HG03280 (cell line): Measurements from ENCODE around the gene EIF4G3.
"Not testable (repeated sequence)": the region's sequence is repeated elsewhere in the genome, so short reads cannot be mapped to it uniquely, and the experiment has no call there.

Source experiments
- ATAC-seq: cut with Tn5 transposase; IDR thresholded peaks from one replicate; pipeline ENCODE4 v1.9.1; 2021; ENCODE audit warnings: mild to moderate bottlenecking, moderate library complexity; ENCODE audit not compliant: unreplicated experiment

Gene EIF4G3, protein sequence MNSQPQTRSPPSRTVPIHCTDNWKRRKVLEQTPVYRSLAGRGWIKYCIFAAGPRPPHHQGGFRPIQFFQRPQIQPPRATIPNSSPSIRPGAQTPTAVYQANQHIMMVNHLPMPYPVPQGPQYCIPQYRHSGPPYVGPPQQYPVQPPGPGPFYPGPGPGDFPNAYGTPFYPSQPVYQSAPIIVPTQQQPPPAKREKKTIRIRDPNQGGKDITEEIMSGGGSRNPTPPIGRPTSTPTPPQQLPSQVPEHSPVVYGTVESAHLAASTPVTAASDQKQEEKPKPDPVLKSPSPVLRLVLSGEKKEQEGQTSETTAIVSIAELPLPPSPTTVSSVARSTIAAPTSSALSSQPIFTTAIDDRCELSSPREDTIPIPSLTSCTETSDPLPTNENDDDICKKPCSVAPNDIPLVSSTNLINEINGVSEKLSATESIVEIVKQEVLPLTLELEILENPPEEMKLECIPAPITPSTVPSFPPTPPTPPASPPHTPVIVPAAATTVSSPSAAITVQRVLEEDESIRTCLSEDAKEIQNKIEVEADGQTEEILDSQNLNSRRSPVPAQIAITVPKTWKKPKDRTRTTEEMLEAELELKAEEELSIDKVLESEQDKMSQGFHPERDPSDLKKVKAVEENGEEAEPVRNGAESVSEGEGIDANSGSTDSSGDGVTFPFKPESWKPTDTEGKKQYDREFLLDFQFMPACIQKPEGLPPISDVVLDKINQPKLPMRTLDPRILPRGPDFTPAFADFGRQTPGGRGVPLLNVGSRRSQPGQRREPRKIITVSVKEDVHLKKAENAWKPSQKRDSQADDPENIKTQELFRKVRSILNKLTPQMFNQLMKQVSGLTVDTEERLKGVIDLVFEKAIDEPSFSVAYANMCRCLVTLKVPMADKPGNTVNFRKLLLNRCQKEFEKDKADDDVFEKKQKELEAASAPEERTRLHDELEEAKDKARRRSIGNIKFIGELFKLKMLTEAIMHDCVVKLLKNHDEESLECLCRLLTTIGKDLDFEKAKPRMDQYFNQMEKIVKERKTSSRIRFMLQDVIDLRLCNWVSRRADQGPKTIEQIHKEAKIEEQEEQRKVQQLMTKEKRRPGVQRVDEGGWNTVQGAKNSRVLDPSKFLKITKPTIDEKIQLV (N-terminal part only)

DNA sequence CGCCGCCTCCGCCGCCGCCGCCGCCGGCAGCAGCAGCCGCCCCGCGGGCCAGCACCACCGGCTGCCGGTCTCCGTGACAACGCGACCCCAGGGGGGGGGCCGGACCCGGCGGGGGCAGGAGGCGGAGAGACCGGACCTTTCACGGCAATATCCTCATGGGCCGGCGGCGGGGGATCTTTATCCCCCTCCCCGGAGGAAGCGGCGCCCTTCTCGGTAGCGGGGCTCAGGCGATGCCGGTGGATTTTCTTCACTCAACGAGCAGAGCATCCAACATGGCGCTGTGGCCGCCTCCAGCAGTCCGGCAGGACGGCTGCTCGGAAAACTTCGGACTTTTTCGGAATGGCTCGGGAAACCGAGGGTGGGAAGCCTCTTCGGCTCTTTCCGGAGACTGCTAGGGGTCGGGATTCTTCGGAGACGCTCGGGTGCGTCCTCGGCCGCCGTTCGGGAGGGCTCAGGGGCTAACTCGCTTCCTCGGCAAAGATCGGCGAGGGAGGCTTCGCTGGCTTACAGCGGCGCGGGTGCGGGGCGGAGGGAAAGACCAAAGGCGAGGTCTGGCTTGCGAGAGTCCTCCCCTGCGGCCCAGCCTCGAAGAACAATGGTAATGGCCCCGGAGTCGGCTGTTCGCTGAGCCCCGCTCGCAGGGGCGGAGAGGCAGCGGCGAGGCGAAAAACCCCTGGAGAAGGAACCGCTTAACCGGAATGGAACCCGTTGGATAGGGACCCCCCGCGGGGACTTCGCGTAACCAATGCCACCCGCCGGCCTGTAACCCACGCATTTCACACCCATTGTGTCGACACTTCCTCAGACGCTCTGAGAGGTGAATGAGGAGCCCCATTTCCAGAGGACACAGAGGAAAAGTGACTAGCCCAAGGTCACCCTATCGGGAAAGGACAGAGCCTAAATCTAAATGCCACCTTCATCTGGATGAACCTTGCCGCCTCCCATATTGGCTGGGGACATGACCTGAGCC, at the start of gene EIF4G3:
TSS of gene EIF4G3 (minus strand) at position 312 of the 970 bp plus-strand sequence. CDS start 174,155 bp downstream, outside the sequence.
- ATAC-seq = peak; percentile 86

DNA sequence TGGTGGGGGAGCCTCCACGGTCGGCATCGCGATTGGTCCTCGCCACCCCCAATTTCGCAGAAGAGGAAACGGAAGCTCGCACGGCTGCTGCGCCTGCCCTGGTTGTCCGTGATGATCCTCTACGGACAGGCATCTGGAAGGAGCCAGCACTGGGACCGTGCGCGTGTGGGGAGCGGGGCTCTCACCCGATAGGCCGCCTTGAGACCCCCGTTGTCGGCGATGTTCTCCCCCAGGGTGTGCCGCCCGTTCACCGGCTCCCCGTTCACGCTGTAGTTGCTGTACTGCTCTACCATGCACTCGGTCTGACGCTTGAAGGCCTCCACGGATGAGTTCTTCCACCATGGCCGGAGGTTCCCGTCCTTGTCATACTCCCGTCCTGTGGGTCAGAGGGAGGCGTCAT, 48.4 kb upstream of the EIF4G3 start:
- ATAC-seq = no peak

DNA sequence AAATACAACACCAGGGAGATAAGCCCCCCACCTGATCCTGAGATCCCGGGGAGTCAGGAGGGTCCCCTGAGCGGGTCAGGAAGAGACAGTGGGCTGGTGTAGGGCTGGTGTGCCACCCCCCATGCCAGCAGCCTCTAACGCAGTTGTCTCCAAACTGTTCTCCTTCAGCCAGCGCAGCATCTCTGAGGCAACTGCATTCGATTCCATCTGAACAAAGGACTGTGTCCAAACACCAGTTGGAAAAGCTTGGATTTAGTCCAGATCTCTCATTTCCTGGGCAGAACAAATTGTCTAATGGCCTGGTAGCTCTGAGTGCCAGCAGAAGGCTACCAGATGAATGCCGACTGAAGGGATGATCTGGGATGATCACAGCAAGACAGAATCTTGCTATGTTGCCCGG, 44.1 kb upstream of the EIF4G3 start:
- no peak for ATAC-seq

DNA sequence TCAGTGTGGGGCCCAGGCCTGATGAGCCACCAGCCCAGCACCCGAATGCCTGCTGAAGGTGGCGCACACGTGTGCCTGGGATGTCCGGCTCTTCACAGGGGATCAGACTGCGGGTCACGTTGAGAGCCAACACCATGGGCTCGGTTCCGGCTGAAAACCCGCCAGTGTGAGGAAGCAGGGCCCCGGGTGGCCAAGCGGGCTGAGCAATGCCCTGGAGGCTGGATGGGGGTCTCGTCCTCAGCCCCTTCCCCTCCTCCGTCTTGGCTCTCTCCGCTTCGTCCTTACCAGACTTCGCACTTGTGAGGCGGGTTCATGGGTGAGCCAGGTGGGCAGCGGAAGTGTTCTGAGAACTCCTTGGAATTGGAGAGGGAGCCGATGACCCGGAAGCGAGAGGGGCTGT, 43.0 kb upstream of the EIF4G3 start:
- no peak for ATAC-seq

DNA sequence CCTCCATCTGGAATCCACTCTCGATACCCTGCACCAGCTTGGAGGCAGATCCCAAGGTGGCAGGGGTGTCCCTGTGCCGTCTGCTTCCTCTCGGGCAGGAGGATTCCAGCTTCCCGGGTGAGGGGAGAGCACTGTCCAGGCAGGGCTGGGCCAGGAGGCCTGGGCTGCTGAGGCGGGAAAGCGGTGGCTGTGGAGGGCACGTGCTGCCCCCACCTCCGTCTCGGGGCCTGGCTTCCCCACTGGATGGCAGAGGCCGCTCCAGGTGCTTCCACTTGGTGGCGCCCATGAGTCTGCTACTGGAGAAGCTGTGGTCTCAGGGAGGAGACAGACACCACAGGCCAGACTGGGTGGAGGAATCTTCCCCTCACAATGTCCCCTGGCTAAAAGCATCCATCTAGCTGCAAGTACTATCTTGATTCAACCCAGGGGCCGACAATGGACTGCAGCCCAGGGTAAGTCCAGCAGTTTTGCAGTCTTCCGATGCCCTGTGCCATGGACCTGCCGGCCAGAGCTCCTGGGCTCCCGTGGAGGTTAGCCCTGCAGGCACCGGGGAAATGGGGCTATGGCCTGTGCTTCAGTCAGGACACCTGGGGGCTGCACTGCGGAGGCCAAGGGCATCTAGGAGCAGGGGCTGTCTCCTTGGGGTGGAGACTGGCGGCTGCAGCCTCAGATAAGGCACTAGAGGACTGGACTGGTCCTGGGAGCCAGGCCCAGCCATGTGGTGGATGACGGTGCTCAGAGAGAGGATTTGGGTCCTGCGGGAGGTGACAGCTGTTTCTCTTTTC, 41.3 kb upstream of the EIF4G3 start:
- ATAC-seq = no peak

DNA sequence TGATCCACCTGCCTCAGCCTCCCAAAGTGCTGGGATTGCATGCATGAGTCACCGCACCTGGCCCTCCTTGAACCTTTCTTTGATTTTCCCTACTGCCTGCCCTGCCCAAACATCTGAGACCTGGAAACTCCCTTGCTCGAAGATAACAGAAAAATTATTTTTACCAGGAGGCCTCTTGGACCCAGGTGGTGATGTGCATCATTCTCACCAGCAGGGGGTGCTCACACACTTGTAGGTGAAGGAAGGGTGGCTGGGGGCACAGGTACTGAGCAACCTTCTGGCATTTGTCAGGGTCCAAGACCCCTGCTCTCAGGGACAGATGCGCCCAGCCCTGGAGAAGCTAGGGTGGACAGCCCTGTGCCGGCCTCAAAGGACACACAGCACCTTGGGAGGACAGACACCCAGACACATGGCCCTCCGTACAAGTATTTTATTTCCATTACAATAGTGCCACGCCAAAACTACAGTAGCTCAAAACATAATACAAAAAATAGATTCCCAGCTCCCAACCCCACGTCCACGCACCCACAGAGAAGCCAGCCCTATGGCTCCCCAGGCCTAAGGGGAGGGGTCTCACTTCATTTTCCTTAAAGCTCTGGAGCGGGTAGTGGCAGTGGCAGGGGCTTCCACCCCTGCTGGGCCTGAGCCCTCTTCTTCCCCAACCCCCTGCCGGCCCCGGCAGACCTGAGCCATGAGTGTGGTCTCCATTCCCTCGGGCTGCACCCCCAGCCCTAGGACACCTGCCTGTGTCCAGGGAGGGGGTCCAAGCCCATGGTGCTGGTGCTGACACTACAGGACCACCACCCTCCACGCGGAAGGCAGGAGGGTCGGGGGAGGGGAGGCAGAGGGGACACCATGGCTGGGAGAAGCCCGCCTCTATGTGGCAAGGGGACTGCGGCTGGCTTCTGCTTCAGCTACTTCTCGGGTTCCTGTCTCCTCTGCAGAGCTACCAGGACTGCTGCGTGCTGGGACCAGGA, 40.4 kb upstream of the EIF4G3 start:
- no peak for ATAC-seq

DNA sequence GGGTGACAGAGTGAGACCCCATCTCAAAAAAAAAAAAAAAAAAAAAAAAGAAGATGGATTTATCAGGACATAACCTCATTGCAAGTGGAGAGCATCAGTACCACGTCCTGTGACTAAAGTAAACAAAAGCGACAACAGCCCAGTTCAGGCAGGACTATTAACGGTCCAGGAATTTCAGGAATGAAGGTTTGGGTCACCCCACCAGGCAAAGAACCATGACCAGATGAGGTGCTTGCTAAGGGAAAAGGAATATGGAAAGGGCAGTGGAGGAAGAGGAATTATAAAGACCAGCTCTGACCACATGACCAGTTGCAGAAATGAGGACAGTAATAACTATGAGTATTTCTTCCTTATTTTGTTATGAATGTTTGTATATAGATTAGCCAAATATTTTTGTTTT, 35.4 kb upstream of the EIF4G3 start:
- no peak for ATAC-seq

DNA sequence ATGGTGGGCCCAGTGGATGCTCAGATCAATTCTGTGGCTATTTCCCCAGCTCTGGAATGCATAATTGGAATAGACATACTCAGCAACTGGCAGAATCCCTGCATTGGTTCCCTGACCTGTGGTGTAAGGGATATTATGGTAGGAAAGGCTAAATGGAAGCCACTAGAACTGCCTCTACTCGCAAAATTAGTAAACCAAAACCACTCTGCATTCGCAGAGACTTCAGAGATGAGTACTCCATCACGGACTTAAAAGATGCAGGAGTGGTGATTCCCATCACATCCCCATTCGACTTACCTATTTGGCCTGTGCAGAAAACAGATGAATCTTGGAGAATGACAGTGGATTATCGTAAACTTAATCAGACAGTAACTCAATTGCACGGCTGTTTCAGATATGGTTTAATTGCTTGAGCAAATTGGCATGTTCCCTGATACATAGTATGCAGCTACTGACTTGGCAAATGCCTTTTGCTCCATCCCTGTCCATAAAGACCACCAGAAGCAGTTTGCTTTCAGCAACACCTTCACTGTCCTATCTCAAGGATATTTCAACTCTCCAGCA, 31.5 kb upstream of the EIF4G3 start:
- not testable (repeated sequence) for ATAC-seq

DNA sequence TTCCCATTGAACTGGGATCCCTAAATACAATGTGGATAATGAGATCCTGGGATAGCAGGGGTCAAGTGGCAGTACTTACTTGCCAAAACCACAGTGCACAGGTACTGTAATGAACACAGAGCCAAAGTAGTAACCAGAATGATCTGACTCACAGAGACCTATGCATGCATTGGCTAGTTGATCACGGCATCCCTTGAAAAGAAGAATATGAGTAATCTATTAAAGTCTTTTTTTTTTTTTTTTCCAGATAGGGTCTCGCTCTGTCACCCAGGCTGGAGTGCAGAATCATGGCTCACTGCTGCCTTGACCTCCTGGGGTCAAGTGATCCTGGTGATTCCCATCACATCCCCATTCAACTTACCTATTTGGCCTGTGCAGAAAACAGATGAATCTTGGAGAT, 29.4 kb upstream of the EIF4G3 start:
- ATAC-seq = no peak

DNA sequence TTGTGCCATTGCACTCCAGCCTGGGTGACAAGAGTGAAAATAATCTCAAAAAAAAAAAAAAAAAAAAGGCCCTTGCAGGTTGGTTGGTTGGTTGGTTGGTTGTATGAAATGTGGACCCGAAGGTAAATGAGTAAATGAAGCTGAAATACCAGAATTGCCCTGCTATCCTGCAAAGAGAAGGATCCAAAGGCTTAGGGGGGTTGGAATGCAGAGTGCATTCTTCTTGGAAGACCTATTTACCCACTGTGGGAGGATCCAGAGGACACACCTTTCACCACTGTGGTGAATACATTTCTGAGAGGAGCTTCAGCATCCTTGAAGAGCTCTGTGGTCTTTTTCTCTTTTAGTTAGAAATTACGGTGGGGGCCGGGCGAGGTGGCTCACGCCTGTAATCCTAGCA, 28.7 kb upstream of the EIF4G3 start:
- no peak for ATAC-seq

DNA sequence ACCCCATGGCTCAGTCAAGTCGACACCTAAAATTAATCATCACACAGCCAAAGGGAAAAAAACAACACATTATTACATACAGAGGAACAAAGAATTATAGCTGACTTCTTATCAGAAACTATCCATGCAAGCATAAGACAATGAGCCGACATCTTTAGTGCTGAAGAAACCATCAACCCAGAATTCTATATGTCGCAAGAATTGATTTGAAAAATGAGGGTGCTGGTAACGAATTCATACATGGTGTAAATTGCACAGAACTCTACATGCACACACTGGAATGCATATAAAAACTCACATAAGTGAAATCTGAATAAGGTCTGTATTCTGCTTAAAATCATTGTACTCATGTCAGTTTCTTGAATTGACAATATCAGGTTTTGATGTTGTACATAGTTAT, 25.0 kb upstream of the EIF4G3 start:
- no peak for ATAC-seq

DNA sequence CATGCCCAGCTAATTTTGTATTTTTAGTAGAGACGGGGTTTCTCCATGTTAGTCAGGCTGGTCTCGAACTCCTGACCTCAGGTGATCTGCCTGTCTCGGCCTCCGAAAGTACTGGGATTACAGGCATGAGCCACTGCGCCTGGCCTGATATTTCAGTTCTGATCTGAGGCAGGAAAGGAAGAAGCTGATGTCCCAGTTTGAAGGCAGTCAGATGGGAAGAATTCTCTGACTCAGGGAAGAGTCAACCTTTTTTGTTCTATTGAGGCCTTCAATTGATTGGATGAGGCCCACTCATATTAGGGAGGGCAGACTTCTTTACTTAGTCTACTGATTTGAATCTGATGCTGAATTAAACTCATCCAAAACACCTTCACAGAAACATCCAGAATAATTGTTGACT, 24.5 kb upstream of the EIF4G3 start:
- ATAC-seq = not testable (repeated sequence)

DNA sequence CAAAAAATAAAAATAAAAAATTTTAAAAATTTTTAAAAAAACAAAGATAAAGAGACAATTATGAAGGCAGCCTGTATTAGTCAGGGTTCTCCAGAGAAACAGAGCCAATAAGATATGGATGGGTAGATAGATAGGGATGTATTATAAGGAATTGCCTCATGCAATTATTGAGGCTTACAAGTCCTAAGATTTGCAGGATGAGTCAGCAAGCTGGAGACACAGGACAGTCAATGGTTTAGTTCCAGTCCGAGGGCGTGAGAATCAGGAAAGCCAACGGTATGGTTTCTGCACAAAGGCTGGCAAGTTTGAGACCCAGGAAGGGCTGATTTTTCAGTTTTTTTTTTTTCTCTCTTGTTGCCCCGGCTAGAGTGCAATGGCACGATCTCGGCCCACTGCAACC, 24.1 kb upstream of the EIF4G3 start:
- no peak for ATAC-seq

DNA sequence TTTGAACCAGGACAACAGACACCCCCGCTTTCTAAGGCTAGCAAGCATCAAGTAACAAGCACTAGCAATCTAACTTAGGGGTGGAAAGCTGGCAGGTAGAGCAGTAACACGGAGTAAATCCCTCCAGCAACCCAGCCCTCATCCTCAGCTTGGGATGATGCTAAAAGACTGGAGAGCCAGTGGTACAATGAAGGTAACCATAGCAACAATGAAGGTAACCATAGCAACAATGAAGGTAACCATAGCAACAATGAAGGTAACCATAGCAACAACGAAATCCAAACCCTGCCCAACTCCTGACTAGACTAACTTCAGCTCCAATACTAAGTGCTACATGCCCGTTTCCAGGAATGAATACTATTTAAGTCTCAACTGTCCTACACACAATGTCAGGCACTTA, 22.2 kb upstream of the EIF4G3 start:
- ATAC-seq = no peak

DNA sequence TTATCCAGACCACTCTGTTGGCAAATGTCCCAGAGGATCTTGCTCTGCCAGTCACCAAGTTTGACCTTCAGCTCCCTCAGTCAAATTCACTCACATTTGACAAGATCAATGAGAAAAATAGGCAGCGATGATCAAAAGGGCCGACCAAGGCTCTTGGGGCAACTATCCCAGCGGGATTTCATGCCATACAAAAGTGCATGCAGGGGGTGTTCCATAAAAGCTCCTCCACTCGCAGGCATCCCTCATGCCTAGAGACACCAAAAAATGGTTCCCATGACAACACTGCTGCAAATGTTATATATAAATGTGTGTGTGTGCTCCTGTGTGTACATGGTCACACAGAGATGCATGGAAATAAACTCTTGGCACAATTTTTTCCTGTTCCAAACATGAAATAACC, 16.2 kb upstream of the EIF4G3 start:
- ATAC-seq = no peak

DNA sequence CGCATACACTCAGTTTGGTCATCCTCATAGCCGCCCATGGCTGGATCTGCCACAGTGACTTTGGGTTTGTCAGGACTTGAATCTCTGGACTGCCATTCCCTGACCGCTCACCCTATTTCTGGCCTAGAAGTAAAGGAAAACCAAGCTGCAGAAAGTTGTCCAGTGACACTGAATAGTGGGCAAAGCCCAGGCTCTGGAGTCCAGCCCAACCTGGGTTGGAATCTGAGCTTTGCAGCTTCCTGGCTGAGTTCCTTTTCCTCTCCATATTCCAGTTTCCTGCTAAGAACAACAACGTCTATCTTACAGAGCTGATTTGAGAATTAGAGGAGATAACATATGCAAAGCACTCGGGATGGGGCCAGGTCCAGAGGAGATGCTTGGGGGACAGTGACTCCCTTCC, 15.6 kb upstream of the EIF4G3 start:
- no peak for ATAC-seq

DNA sequence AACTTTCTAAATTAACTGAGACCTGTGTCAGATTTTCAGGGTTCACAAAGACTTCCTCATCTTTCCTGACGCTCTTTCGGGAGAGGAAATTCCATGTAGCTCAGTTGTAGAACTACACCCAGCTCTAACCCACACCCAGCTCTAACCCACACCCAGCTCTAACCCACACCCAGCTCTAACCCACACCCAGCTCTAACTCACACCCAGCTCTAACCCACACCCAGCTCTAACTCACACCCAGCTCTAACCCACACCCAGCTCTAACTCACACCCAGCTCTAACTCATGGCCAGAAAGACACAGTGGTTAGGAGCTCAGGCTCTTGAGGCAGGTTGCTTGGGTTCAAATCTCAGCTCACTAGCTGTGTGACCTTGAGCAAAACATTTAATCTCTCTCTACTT, 14.1 kb upstream of the EIF4G3 start:
- ATAC-seq = not testable (repeated sequence)

DNA sequence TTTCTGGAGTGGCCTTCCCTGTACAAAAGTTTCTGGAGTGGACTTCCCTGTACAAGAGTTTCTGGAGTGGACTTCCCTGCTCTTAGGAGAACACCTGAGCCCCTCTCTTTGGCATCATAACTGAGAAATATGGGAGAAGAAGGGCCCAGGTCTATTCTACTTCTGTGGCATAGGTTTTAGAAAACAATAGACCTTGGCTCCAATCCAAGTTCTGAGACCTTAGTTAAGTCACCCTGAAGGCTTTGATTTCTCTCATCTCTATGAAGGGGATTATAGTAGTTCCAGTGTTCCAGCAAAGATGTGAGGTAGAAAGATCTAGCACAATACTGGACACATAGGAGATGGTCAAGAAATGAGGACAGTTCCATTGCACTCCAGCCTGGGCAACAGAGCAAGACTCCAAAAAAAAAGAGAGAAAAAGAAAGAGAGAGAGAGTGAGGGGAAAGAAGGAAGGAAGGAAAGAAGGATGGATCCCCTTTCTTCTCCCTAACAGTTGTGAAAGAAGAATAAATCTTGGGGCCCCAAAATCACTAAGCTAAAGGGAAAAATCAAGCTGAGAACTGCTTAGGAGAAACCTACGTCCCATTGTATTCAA, 13.3 kb upstream of the EIF4G3 start:
- ATAC-seq = no peak
